ENCODE measurements around the gene NSDHL.

DNA sequence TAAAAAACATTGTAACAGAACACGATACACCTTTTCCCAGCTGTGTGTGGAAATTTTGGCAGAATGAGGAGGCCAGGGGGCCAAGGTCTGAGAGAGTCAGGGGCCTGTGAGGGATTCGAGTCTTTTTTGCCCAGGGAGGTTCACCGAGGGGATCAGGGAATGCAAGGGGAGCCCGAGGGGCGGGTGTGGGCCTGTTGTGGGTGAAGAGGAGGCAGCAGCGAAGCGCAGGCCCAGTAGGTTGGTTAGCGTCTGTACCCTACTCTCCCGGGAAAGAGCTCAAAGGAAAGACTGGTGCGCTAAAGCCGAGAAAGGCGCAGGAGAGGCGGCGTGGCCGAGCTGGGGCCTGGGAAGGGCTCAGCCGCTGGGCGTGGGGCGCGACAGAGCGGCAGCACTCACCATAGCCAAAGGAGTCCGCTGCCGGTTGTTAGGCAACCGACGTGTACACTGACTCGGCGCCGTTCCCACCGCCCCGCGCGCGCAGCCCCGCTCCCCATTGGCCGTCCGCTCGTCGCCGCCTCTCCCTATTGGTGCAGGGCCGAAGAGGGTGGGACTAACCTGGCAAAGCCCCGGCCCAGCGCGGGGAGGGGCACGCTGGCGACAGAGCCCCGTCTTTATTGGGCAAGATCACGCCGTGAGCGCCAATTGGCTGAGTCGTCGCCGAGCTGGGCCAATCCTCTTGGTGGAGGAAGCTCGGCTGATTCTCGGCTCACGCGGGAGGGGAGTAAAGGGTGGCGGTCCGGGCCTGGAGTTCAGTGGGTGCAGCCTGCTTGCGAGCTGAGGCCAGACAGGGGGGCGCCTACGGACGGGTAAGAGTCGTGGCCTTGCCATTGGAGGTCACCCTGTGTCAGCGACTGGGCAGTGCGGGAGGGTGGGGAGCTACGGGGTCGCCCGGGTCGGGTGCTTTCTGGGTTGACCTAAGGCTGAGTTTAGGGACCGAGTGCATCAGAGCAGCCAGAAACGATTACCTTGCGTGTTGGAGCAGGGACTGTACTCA is at the start of gene NSDHL, which contains the start of gene CETN2:
- TF ChIP-seq, protein P1, sequence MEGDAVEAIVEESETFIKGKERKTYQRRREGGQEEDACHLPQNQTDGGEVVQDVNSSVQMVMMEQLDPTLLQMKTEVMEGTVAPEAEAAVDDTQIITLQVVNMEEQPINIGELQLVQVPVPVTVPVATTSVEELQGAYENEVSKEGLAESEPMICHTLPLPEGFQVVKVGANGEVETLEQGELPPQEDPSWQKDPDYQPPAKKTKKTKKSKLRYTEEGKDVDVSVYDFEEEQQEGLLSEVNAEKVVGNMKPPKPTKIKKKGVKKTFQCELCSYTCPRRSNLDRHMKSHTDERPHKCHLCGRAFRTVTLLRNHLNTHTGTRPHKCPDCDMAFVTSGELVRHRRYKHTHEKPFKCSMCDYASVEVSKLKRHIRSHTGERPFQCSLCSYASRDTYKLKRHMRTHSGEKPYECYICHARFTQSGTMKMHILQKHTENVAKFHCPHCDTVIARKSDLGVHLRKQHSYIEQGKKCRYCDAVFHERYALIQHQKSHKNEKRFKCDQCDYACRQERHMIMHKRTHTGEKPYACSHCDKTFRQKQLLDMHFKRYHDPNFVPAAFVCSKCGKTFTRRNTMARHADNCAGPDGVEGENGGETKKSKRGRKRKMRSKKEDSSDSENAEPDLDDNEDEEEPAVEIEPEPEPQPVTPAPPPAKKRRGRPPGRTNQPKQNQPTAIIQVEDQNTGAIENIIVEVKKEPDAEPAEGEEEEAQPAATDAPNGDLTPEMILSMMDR (IDR thresholded peaks at IDR 0.05) = no peak
- no peak for TF ChIP-seq POLR2A (IDR thresholded peaks at IDR 0.05)

Measured in ovary (tissue), 3 donors.